Measurements from ENCODE around the gene MDP1. TPM values are rescaled to one million over a fixed set of nuclear protein-coding genes. Genes with fewer than 3 reads are reported as not detected.

Gene MDP1
- total and polyA plus RNA-seq, 2 experiments from 2014 or later: 9.8 to 31.1 TPM

- TF ChIP-seq REST (IDR thresholded peaks at IDR 0.05; ENCODE audit: unreplicated experiment): no peak
- no peak for TF ChIP-seq CREB1 (CRISPR knock-in tag; IDR thresholded peaks at IDR 0.05; ENCODE audit: low read depth)
Observed at GRCh38 chr14:24261256-24261968, 45.5 kb upstream of the MDP1 start (continued).

- Histone ChIP-seq H3F3A (replicated peaks; ENCODE audit: low read depth) (no peaks in the 10 kb centered on the region), H3K79me2 (replicated peaks; ENCODE audit: insufficient read depth) (no peaks in the 10 kb centered on the region), H3K4me2 (no peak overlapping the region), H3K9me2 (ENCODE audit: insufficient read depth) (no peaks in the 10 kb centered on the region), H4K20me1 (replicated peaks; ENCODE audit: insufficient read depth) (no peaks in the 10 kb centered on the region), H3K27ac (ENCODE audit: low read depth) (no peak overlapping the region), H3K27me3 (ENCODE audit: insufficient read depth) (no peaks in the 10 kb centered on the region), H3K36me3 (ENCODE audit: insufficient read depth) (no peaks in the 10 kb centered on the region), H3K4me3 (no peak overlapping the region), H3K4me1 (ENCODE audit: insufficient read depth) (no peaks in the 10 kb centered on the region), H2AFZ (no peak overlapping the region)
- peaks cover 13% of the 10 kb centered on the region for H3K27me3 Mint-ChIP-seq (ENCODE audit: insufficient read depth, low read depth, poor library complexity)
- peaks cover 7% of the 10 kb centered on the region; the same call in 2 of the 3 replicates for H3K4me1 Mint-ChIP-seq
- ATAC-seq (no peak), DNase-seq (ENCODE audit: low spot score) (no peak)
- H3K27ac Mint-ChIP-seq: no peak overlapping the region
- no peaks in the 10 kb centered on the region for H3K9me3 Mint-ChIP-seq
- H3K36me3 Mint-ChIP-seq (ENCODE audit: low read depth): no peaks in the 10 kb centered on the region
- no peak overlapping the region for H3K4me3 Mint-ChIP-seq
- TF ChIP-seq NANOG (IDR thresholded peaks at IDR 0.05; ENCODE audit: borderline replicate concordance) (no peak), ZNF331 (CRISPR knock-in tag; IDR thresholded peaks at IDR 0.05; ENCODE audit: low read depth) (no peak), ETS1 (IDR thresholded peaks at IDR 0.05) (no peak), JUNB (IDR thresholded peaks at IDR 0.05; ENCODE audit: unreplicated experiment) (no peak), CTCF (conservative IDR thresholded peaks at IDR 0.05; ENCODE audit: low read depth in 2 of 2) (no peak), ZNF462 (CRISPR knock-in tag; IDR thresholded peaks at IDR 0.05) (no peak), ZNF114 (CRISPR knock-in tag; IDR thresholded peaks at IDR 0.05) (no peak)
Observed at GRCh38 chr14:24260780-24261157, 44.9 kb upstream of the MDP1 start.
